Lower leg skin (tissue), 3 donors: ENCODE data around the gene BPIFB3.

Source experiments
- CTCF ChIP-seq, 3 donors: fragments of 450-650 bp; IDR thresholded peaks; one replicate each; pipeline ENCODE4 v1.5.1; 2016; ENCODE audit warnings: antibody characterized with exemption in 3 of 3, mild to moderate bottlenecking in 3 of 3, moderate library complexity in 2 of 3
- POLR2A ChIP-seq, 2 donors: fragments of 450-650 bp; IDR thresholded peaks; one replicate each; pipeline ENCODE4 v1.6.1; 2016 to 2017; ENCODE audit warnings: antibody characterized with exemption in 2 of 2, mild to moderate bottlenecking in 1 of 2, moderate library complexity in 1 of 2

DNA sequence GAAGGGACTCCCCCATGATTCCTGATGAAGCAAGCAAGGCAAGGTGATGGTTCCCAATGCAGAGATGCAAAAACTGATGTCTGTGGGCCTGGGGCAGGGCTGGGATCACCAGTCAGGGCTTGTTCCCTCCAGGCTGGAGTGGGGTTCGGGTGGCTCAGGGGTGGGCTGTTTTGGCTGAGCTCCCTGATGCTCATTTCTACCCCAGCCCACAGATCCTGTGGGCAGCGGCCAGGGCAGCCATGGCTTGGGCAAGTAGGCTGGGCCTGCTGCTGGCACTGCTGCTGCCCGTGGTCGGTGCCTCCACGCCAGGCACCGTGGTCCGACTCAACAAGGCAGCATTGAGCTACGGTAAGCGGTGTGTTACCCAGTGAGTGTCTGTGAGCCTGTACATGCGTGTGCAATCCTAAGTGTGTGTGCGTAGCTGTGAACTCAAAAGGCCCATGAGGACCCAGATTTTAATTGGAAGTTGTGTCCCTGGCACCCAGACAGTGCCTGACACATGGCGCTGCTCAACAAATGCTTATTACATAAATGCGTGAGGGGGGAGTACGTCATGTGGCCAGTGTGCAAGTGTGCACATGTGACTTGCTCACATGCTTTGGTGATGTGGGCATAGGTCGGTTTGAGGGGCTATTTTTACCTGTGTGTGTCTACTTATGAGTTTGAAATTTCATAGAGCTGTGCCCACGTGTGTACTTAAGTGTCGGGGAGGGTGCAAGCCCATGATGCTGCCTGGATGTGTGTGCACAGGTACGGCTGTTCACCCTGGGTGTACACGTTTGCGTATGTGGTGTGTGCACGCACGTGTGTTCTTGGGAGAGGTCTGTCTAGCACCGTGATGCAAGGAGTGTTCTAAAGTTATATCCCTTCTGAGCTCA lies 45.1 kb upstream of the BPIFB3 start:
- TF ChIP-seq POLR2A (IDR thresholded peaks at IDR 0.05) (no peak), CTCF (IDR thresholded peaks at IDR 0.05) (no peak)
